Neural cell (in vitro differentiated cells): ENCODE measurements around the gene UNC5B. TPM values are rescaled to one million over a fixed set of nuclear protein-coding genes. Genes with fewer than 3 reads are reported as not detected.

ENCODE experiments used
- H2AFZ ChIP-seq: fragments of 200-600, 300-800 bp; sonication (generic), shearing (Covaris generic); 2 replicates; pipeline ENCODE4 v1.6.0; 2014; ENCODE audit warnings: low read depth, mild to moderate bottlenecking, antibody characterized with exemption, low read length, moderate library complexity
- H3F3A ChIP-seq: fragments of 200-600 bp; shearing (Covaris generic); 2 replicates; pipeline ENCODE4 v1.6.1; 2016; ENCODE audit warnings: mild to moderate bottlenecking, moderate library complexity, mixed read lengths, antibody characterized with exemption, low read length; ENCODE audit not compliant: insufficient read depth, poor library complexity, severe bottlenecking
- H3K27ac ChIP-seq: fragments of 200-600, 300-800 bp; sonication (generic), shearing (Covaris generic); 2 replicates; pipeline ENCODE4 v1.5.1; 2014; ENCODE audit warnings: mild to moderate bottlenecking, low read length, moderate library complexity
- H3K27me3 ChIP-seq: fragments of 300-800, 200-600 bp; sonication (generic), shearing (Covaris generic); 2 replicates; pipeline ENCODE4 v1.6.0; 2014; ENCODE audit warnings: mild to moderate bottlenecking, low read depth, low read length, moderate library complexity; ENCODE audit not compliant: insufficient read depth
- H3K36me3 ChIP-seq: fragments of 300-800, 200-600 bp; sonication (generic), shearing (Covaris generic); 2 replicates; pipeline ENCODE4 v1.5.1; 2014; ENCODE audit warnings: mild to moderate bottlenecking, antibody characterized with exemption, low read length, moderate library complexity; ENCODE audit not compliant: insufficient read depth
- H3K4me2 ChIP-seq: fragments of 300-800, 200-600 bp; sonication (generic), shearing (Covaris generic); 2 replicates; pipeline ENCODE4 v1.6.0; 2014; ENCODE audit warnings: mild to moderate bottlenecking, low read length
- H3K4me3 ChIP-seq: fragments of 300-800, 200-600 bp; sonication (generic), shearing (Covaris generic); 2 replicates; pipeline ENCODE4 v1.5.1; 2014; ENCODE audit warnings: mild to moderate bottlenecking, low read length, moderate library complexity
- H3K79me2 ChIP-seq: fragments of 200-600 bp; shearing (Covaris generic); replicated peaks from 2 replicates; pipeline ENCODE4 v1.6.0; 2014; ENCODE audit warnings: mild to moderate bottlenecking, low read length, moderate library complexity; ENCODE audit not compliant: insufficient read depth
- H3K9ac ChIP-seq: fragments of 300-800, 200-600 bp; sonication (generic), shearing (Covaris generic); 2 replicates; pipeline ENCODE4 v1.6.1; 2016; ENCODE audit warnings: mild to moderate bottlenecking, low read length, mixed read lengths
- H3K9me2 ChIP-seq: fragments of 200-600 bp; shearing (Covaris generic); 2 replicates; pipeline ENCODE4 v1.6.1; 2016; ENCODE audit warnings: mild to moderate bottlenecking, low read length, mixed read lengths; ENCODE audit not compliant: insufficient read depth
- H3K9me3 ChIP-seq: fragments of 200-600, 300-800 bp; sonication (generic), shearing (Covaris generic); 2 replicates; pipeline ENCODE4 v1.6.1; 2016; ENCODE audit warnings: mild to moderate bottlenecking, mixed run types, low read length, moderate library complexity, mixed read lengths
- H4K20me1 ChIP-seq: fragments of 200-600 bp; shearing (Covaris generic); 2 replicates; pipeline ENCODE4 v1.6.1; 2016; ENCODE audit warnings: mild to moderate bottlenecking, mixed run types; ENCODE audit not compliant: insufficient read depth
- CTCF ChIP-seq: fragments of 450-650 bp; IDR thresholded peaks from 2 replicates; pipeline ENCODE4 v1.5.1; 2014; ENCODE audit warnings: antibody characterized with exemption, mild to moderate bottlenecking, moderate library complexity; ENCODE audit not compliant: poor library complexity, severe bottlenecking
- EP300 ChIP-seq: fragments of 450-650 bp; conservative IDR thresholded peaks from 2 replicates; pipeline ENCODE4 v1.6.1; 2014; ENCODE audit warnings: antibody characterized with exemption, mild to moderate bottlenecking, moderate library complexity; ENCODE audit not compliant: poor library complexity, severe bottlenecking
- EZH2 ChIP-seq: fragments of 200-600, 300-800 bp; shearing (Covaris generic), sonication (generic); IDR thresholded peaks from 2 replicates; pipeline ENCODE4 v1.6.1; 2014; ENCODE audit warnings: antibody characterized with exemption, low read length, borderline replicate concordance, mild to moderate bottlenecking; ENCODE audit not compliant: insufficient read depth, poor library complexity, severe bottlenecking
- MXI1 ChIP-seq: fragments of 450-650 bp; conservative IDR thresholded peaks from 2 replicates; pipeline ENCODE4 v1.6.1; 2014; ENCODE audit warnings: antibody characterized with exemption, mild to moderate bottlenecking; ENCODE audit not compliant: poor library complexity, severe bottlenecking
- POLR2AphosphoS5 ChIP-seq: IDR thresholded peaks from 2 replicates; pipeline ENCODE4 v1.6.1; 2012
- RAD21 ChIP-seq: fragments of 450-650 bp; conservative IDR thresholded peaks from 2 replicates; pipeline ENCODE4 v1.6.1; 2014; ENCODE audit warnings: antibody characterized with exemption, mild to moderate bottlenecking, moderate library complexity
- REST ChIP-seq: IDR thresholded peaks from 2 replicates; pipeline ENCODE4 v1.6.1; 2012; ENCODE audit warnings: borderline replicate concordance
- SMC3 ChIP-seq: fragments of 450-650 bp; conservative IDR thresholded peaks from 2 replicates; pipeline ENCODE4 v1.6.1; 2014; ENCODE audit warnings: antibody characterized with exemption, mild to moderate bottlenecking, moderate library complexity; ENCODE audit not compliant: poor library complexity
- TAF1 ChIP-seq: IDR thresholded peaks from 2 replicates; pipeline ENCODE4 v1.6.1; 2012; ENCODE audit warnings: low read depth
- polyA plus RNA-seq: library from polyadenylated mRNA; depleted of rRNA; stranded (reverse); fragments of >200 nt; gene quantifications from 2 replicates; pipeline ENCODE4 v1.2.3, GENCODE V29; 2014

The UNC5B gene
- polyA plus RNA-seq, 1 donor from 2014 or later, result 2.0 TPM

GRCh38 chr10:71299071-71299785 is 86.9 kb downstream of the UNC5B start:
- Histone ChIP-seq H3K79me2 (no peaks in the 10 kb centered on the region), H3K9me2 (no peaks in the 10 kb centered on the region), H3K9ac (no peak overlapping the region), H3K27me3 (no peaks in the 10 kb centered on the region), H3K9me3 (no peaks in the 10 kb centered on the region), H4K20me1 (no peaks in the 10 kb centered on the region), H3K27ac (no peak overlapping the region), H3K36me3 (no peaks in the 10 kb centered on the region), H2AFZ (no peak overlapping the region), H3F3A (no peaks in the 10 kb centered on the region), H3K4me2 (no peak overlapping the region), H3K4me3 (no peak overlapping the region)
- TF ChIP-seq CTCF, result no peak
- no peak for TF ChIP-seq TAF1
- no peak for TF ChIP-seq SMC3
- TF ChIP-seq MXI1, result no peak
- TF ChIP-seq EP300, result no peak
- no peak for TF ChIP-seq REST
- no peak for TF ChIP-seq EZH2
- TF ChIP-seq RAD21, result no peak
- TF ChIP-seq POLR2AphosphoS5, result no peak

GRCh38 chr10:71300555-71301370 is 88.4 kb downstream of the UNC5B start:
- Histone ChIP-seq H3K4me3 (no peak overlapping the region), H3K79me2 (no peaks in the 10 kb centered on the region), H3K27me3 (no peaks in the 10 kb centered on the region), H3K36me3 (no peaks in the 10 kb centered on the region), H3K4me2 (no peak overlapping the region), H3K9me2 (no peaks in the 10 kb centered on the region), H2AFZ (no peak overlapping the region), H3K9me3 (no peaks in the 10 kb centered on the region), H3K27ac (no peak overlapping the region), H4K20me1 (no peaks in the 10 kb centered on the region), H3F3A (no peaks in the 10 kb centered on the region), H3K9ac (no peak overlapping the region)
- TF ChIP-seq CTCF (no peak), RAD21 (no peak), EZH2 (no peak), TAF1 (no peak), POLR2AphosphoS5 (no peak), EP300 (no peak), SMC3 (no peak), REST (no peak), MXI1 (no peak)
